ENCODE results near the gene DIP2C. TPM values are rescaled to one million over a fixed set of nuclear protein-coding genes. Genes with fewer than 3 reads are reported as not detected.

DIP2C gene
- polyA plus RNA-seq, 3 donors: 0.11 TPM; not detected in 2

DNA sequence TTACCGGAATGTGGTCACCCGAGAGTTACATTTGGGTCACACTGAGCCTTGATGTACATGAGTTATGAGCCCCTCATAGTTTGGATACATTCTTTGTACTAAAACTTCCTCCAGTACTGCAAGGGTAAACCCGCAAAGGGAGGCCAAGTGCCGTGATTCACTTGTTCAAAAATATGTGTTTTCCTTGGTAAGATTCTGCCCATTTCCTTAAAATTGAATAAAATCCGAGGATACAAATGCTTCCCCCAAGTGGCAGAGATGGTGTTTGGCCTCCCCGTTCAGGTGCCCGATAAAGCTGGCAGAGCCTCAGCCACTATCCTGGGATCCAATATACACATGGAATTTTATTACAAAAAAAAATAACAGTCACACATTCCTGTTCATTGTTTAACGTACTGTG lies 268.3 kb downstream of the DIP2C start:
- Histone ChIP-seq H3K27ac (ENCODE audit: low read depth in 1 of 2, low read length in 2 of 2) (no peak overlapping the region), H2AFZ (ENCODE audit: insufficient read depth, low read depth, low read length, poor library complexity, severe bottlenecking) (no peak overlapping the region), H4K20me1 (ENCODE audit: insufficient read depth, low read length) (no peaks in the 10 kb centered on the region), H3K9me3 (replicated peaks in 1 of 2; ENCODE audit: control insufficient read depth in 1 of 2, insufficient read depth in 1 of 2, low read length in 2 of 2) (no peaks in the 10 kb centered on the region), H3K4me1 (ENCODE audit: control insufficient read depth in 1 of 2, insufficient read depth in 2 of 2, low read length in 2 of 2) (no peaks in the 10 kb centered on the region), H3K4me2 (replicated peaks; ENCODE audit: extremely low read depth, low read length, poor library complexity, severe bottlenecking) (no peak overlapping the region), H3K79me2 (ENCODE audit: insufficient read depth, low read length) (no peaks in the 10 kb centered on the region), H3K36me3 (replicated peaks in 1 of 2; ENCODE audit: control insufficient read depth in 1 of 2, insufficient read depth in 2 of 2, low read length in 2 of 2) (no peaks in the 10 kb centered on the region), H3K4me3 (replicated peaks in 1 of 3; ENCODE audit: low read depth in 2 of 3, low read length in 3 of 3) (no peak overlapping the region), H3K27me3 (ENCODE audit: control insufficient read depth in 2 of 2, insufficient read depth in 2 of 2, low read length in 2 of 2) (no peaks in the 10 kb centered on the region), H3K9ac (ENCODE audit: insufficient read depth, low read length, poor library complexity, severe bottlenecking) (no peak overlapping the region)
- no peak overlapping the region for H3K27ac Mint-ChIP-seq
- no peaks in the 10 kb centered on the region for H3K4me1 Mint-ChIP-seq
- peaks cover 0 to 7% (median 2%) of the 10 kb centered on the region in 7 donors for H3K9me3 Mint-ChIP-seq
- H3K36me3 Mint-ChIP-seq: no peaks in the 10 kb centered on the region
- H3K27me3 Mint-ChIP-seq (ENCODE audit: low read depth in 3 of 3): peaks cover under 1 to 2% (median 2%) of the 10 kb centered on the region in 3 donors
- intact Hi-C loops (cut with micrococcal nuclease): no loop called here
- TF ChIP-seq, protein P1, sequence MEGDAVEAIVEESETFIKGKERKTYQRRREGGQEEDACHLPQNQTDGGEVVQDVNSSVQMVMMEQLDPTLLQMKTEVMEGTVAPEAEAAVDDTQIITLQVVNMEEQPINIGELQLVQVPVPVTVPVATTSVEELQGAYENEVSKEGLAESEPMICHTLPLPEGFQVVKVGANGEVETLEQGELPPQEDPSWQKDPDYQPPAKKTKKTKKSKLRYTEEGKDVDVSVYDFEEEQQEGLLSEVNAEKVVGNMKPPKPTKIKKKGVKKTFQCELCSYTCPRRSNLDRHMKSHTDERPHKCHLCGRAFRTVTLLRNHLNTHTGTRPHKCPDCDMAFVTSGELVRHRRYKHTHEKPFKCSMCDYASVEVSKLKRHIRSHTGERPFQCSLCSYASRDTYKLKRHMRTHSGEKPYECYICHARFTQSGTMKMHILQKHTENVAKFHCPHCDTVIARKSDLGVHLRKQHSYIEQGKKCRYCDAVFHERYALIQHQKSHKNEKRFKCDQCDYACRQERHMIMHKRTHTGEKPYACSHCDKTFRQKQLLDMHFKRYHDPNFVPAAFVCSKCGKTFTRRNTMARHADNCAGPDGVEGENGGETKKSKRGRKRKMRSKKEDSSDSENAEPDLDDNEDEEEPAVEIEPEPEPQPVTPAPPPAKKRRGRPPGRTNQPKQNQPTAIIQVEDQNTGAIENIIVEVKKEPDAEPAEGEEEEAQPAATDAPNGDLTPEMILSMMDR (IDR thresholded peaks at IDR 0.05): no peak
- no peak overlapping the region for H3K4me3 Mint-ChIP-seq
- no peak for DNase-seq
- WGBS (ENCODE audit: insufficient coverage): 89% methylated on average over 4 of the region's 8 CpGs

DNA sequence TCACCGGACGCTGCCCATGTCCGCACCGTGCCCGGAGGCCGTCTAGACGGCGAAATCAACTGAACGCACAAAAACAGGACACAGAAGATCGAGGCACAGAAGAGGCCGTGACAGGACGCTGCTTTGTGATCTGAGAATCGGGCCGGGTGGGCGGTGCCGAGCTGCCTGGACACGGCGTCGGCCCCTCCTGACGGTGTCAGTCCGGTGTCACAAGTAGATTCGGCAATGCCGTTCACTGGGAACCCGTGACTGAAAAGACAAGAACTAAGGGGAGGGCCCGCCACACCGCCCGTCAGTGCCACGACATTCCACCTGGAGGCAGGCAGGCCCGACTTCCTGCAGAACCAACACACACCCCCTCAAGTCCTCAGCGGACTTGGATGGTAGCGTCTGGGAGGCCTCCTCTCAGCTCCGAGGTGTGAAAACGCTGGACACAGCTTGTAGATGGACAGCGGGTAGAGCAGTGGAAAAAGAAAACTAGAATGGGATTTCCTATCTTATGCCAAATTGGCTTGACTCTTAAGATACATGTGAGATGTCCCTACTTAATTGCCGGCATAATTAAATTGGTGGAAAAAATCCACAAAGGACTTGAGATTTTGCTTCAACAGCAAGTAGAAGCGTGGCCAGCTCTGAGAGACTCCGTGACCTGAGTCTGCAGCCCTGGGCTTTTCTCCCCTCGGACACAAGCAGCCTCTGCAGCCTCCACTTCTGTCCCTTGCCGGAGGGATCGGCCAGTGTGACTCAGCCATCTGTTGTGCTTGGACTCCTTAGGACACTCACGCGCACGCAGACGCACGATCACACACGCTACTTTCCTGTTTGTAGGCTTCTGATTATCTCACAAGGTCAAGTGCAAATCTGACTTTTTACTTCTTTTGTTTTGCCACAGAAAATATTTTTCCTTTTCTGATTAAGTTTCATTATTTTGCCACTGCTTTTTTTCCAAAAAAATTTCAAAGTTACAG lies 269.0 kb downstream of the DIP2C start:
- Histone ChIP-seq H3K4me2 (replicated peaks; ENCODE audit: extremely low read depth, low read length, poor library complexity, severe bottlenecking) (no peak overlapping the region), H3K79me2 (ENCODE audit: insufficient read depth, low read length) (no peaks in the 10 kb centered on the region), H3K9me3 (replicated peaks in 1 of 2; ENCODE audit: control insufficient read depth in 1 of 2, insufficient read depth in 1 of 2, low read length in 2 of 2) (no peaks in the 10 kb centered on the region), H3K4me1 (ENCODE audit: control insufficient read depth in 1 of 2, insufficient read depth in 2 of 2, low read length in 2 of 2) (no peaks in the 10 kb centered on the region), H2AFZ (ENCODE audit: insufficient read depth, low read depth, low read length, poor library complexity, severe bottlenecking) (no peak overlapping the region), H3K4me3 (replicated peaks in 1 of 3; ENCODE audit: low read depth in 2 of 3, low read length in 3 of 3) (no peak overlapping the region), H3K9ac (ENCODE audit: insufficient read depth, low read length, poor library complexity, severe bottlenecking) (no peak overlapping the region), H3K36me3 (replicated peaks in 1 of 2; ENCODE audit: control insufficient read depth in 1 of 2, insufficient read depth in 2 of 2, low read length in 2 of 2) (no peaks in the 10 kb centered on the region), H4K20me1 (ENCODE audit: insufficient read depth, low read length) (no peaks in the 10 kb centered on the region), H3K27ac (ENCODE audit: low read depth in 1 of 2, low read length in 2 of 2) (no peak overlapping the region), H3K27me3 (ENCODE audit: control insufficient read depth in 2 of 2, insufficient read depth in 2 of 2, low read length in 2 of 2) (no peaks in the 10 kb centered on the region)
- TF ChIP-seq, protein P1 (IDR thresholded peaks at IDR 0.05): no peak
- DNase-seq: no peak
- no peak overlapping the region for H3K27ac Mint-ChIP-seq
- 94% methylated on average over 42 of the region's 46 CpGs for WGBS (ENCODE audit: insufficient coverage)
- H3K4me1 Mint-ChIP-seq: no peaks in the 10 kb centered on the region
- peaks cover 0 to 7% (median 2%) of the 10 kb centered on the region in 7 donors for H3K9me3 Mint-ChIP-seq
- no peak overlapping the region for H3K4me3 Mint-ChIP-seq
- H3K36me3 Mint-ChIP-seq: no peaks in the 10 kb centered on the region
- intact Hi-C loops (cut with micrococcal nuclease): no loop called here
- H3K27me3 Mint-ChIP-seq (ENCODE audit: low read depth in 3 of 3): peaks cover 2% of the 10 kb centered on the region in 3 donors

All from CD14-positive monocyte (primary cell).